Neural progenitor cell (in vitro differentiated cells): ENCODE results near the gene IFNA1.

Source experiments
- CTCF ChIP-seq: fragments of 200-600 bp; sonication (generic); IDR thresholded peaks from 2 replicates; pipeline ENCODE4 v1.5.1; 2017; ENCODE audit warnings: antibody characterized with exemption, mild to moderate bottlenecking
- EZH2 ChIP-seq: fragments of 200-600 bp; sonication (generic); IDR thresholded peaks from 2 replicates; pipeline ENCODE4 v1.6.1; 2017; ENCODE audit warnings: antibody characterized with exemption, mild to moderate bottlenecking, moderate library complexity
- EZH2phosphoT487 ChIP-seq: fragments of 200-600 bp; sonication (generic); IDR thresholded peaks from 2 replicates; pipeline ENCODE4 v1.6.1; 2017; ENCODE audit warnings: antibody characterized with exemption

- TF ChIP-seq CTCF (no peak), EZH2phosphoT487 (no peak), EZH2 (no peak)
Observed at GRCh38 chr9:21432672-21433425, 7.4 kb upstream of the IFNA1 start.
